ENCODE results near the gene RBPJ.

Gene RBPJ

DNA sequence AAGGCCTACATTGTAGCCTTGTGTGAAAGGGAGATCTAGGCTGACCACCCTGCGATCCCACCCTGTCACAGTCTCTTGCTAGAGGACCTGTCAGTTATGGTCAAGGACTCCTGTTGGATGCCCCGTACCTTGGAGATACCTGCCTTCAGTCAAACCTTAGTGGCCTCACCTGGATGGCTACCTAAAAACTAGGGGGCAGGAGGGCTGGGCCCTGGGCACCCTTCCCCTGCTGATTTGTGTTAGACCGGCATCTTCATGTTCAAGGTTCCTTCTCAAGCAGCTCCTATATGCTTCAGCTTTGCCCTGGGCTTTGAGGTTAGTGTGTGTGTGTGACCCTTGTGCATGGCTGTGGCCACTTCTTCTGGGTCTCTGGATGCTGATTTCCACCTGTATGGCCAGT is 134.1 kb downstream of the RBPJ start:
- Histone ChIP-seq H3K27me3 (ENCODE audit: insufficient read depth, poor library complexity, severe bottlenecking) (no peaks in the 10 kb centered on the region), H3K36me3 (ENCODE audit: low read depth) (no peaks in the 10 kb centered on the region), H3K4me1 (ENCODE audit: insufficient read depth, poor library complexity, severe bottlenecking) (no peaks in the 10 kb centered on the region), H3K4me3 (ENCODE audit: severe bottlenecking) (no peak overlapping the region), H3K27ac (ENCODE audit: poor library complexity, severe bottlenecking) (no peak overlapping the region), H3K9me3 (ENCODE audit: severe bottlenecking) (no peaks in the 10 kb centered on the region)
- no peak for DNase-seq (ENCODE audit: low spot score)
- ATAC-seq (ENCODE audit: low read depth), result no peak
- TF ChIP-seq, protein P1, sequence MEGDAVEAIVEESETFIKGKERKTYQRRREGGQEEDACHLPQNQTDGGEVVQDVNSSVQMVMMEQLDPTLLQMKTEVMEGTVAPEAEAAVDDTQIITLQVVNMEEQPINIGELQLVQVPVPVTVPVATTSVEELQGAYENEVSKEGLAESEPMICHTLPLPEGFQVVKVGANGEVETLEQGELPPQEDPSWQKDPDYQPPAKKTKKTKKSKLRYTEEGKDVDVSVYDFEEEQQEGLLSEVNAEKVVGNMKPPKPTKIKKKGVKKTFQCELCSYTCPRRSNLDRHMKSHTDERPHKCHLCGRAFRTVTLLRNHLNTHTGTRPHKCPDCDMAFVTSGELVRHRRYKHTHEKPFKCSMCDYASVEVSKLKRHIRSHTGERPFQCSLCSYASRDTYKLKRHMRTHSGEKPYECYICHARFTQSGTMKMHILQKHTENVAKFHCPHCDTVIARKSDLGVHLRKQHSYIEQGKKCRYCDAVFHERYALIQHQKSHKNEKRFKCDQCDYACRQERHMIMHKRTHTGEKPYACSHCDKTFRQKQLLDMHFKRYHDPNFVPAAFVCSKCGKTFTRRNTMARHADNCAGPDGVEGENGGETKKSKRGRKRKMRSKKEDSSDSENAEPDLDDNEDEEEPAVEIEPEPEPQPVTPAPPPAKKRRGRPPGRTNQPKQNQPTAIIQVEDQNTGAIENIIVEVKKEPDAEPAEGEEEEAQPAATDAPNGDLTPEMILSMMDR (IDR thresholded peaks at IDR 0.05; ENCODE audit: poor library complexity, severe bottlenecking), result no peak

DNA sequence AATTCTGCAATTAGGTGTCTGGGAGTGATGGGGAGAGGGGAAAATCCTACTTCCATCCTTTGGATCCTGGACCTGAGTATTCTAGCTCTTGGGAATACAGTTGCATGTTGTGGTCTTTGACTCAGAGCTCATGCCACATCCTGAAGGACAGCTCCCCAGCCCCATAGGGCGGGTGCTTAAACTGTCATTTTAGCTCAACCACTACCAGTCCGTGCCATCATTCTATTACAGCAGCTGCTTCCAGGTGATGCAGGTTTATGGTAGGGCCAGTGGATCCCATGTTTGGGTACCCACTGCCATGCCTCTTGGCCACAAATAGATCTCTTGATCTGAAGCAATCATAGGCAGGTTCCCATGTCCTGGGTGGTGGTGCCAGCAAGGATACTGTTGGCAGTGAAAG is 134.8 kb downstream of the RBPJ start:
- TF ChIP-seq, protein P1 (IDR thresholded peaks at IDR 0.05; ENCODE audit: poor library complexity, severe bottlenecking), result no peak
- H3K27ac ChIP-seq (ENCODE audit: poor library complexity, severe bottlenecking), result no peak overlapping the region
- no peaks in the 10 kb centered on the region for H3K9me3 ChIP-seq (ENCODE audit: severe bottlenecking)
- no peak overlapping the region for H3K4me3 ChIP-seq (ENCODE audit: severe bottlenecking)
- no peaks in the 10 kb centered on the region for H3K27me3 ChIP-seq (ENCODE audit: insufficient read depth, poor library complexity, severe bottlenecking)
- H3K36me3 ChIP-seq (ENCODE audit: low read depth), result no peaks in the 10 kb centered on the region
- no peaks in the 10 kb centered on the region for H3K4me1 ChIP-seq (ENCODE audit: insufficient read depth, poor library complexity, severe bottlenecking)
- no peak for ATAC-seq (ENCODE audit: low read depth)
- DNase-seq (ENCODE audit: low spot score), result no peak

DNA sequence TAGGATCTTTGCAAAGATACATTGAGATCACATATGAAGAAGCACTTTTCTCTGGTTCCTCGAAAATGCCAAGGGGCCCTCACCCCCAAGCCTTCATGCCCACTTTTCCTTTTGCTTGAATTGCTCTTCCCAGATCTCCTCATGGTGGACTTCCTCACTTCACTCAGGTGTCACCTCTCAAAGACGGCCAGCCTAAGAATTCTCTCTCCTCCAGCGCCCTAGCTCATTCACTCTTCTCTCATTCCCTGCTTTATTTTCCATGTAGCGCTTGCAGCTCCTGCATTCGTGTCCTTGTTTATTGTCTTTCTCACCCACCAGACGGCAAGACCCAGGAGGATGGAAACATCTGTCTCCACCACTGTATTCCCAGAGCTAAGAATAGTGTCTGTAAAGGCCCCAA is 136.6 kb downstream of the RBPJ start:
- no peak overlapping the region for H3K4me3 ChIP-seq (ENCODE audit: severe bottlenecking)
- no peak overlapping the region for H3K27ac ChIP-seq (ENCODE audit: poor library complexity, severe bottlenecking)
- H3K36me3 ChIP-seq (ENCODE audit: low read depth), result no peaks in the 10 kb centered on the region
- no peaks in the 10 kb centered on the region for H3K4me1 ChIP-seq (ENCODE audit: insufficient read depth, poor library complexity, severe bottlenecking)
- TF ChIP-seq, protein P1 (IDR thresholded peaks at IDR 0.05; ENCODE audit: poor library complexity, severe bottlenecking), result no peak
- no peaks in the 10 kb centered on the region for H3K9me3 ChIP-seq (ENCODE audit: severe bottlenecking)
- no peak for ATAC-seq (ENCODE audit: low read depth)
- H3K27me3 ChIP-seq (ENCODE audit: insufficient read depth, poor library complexity, severe bottlenecking), result no peaks in the 10 kb centered on the region
- no peak for DNase-seq (ENCODE audit: low spot score)

DNA sequence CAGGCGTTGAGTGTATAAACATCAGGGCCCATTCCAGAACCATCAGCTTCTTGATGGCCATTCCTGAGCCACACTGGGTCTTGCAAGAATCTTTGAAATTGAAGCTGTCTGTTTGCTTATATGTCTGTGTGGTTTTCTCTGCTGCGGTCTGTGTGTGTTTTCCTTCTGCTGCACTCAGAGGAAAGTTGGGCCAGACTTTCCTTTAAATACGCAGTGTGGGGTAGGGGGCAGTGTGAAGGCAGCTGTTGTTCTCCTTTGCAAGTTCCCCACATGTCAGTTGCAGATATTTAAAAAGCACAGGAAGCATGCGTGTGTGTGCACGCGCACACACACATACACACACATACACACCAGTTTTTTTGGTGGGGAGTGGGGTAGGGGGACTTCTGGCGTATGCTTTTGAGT is 137.3 kb downstream of the RBPJ start:
- H3K36me3 ChIP-seq (ENCODE audit: low read depth), result no peaks in the 10 kb centered on the region
- H3K4me1 ChIP-seq (ENCODE audit: insufficient read depth, poor library complexity, severe bottlenecking), result no peaks in the 10 kb centered on the region
- no peak overlapping the region for H3K27ac ChIP-seq (ENCODE audit: poor library complexity, severe bottlenecking)
- no peak overlapping the region for H3K4me3 ChIP-seq (ENCODE audit: severe bottlenecking)
- TF ChIP-seq, protein P1 (IDR thresholded peaks at IDR 0.05; ENCODE audit: poor library complexity, severe bottlenecking), result no peak
- ATAC-seq (ENCODE audit: low read depth) (no peak), DNase-seq (ENCODE audit: low spot score) (no peak)
- no peaks in the 10 kb centered on the region for H3K9me3 ChIP-seq (ENCODE audit: severe bottlenecking)
- no peaks in the 10 kb centered on the region for H3K27me3 ChIP-seq (ENCODE audit: insufficient read depth, poor library complexity, severe bottlenecking)

DNA sequence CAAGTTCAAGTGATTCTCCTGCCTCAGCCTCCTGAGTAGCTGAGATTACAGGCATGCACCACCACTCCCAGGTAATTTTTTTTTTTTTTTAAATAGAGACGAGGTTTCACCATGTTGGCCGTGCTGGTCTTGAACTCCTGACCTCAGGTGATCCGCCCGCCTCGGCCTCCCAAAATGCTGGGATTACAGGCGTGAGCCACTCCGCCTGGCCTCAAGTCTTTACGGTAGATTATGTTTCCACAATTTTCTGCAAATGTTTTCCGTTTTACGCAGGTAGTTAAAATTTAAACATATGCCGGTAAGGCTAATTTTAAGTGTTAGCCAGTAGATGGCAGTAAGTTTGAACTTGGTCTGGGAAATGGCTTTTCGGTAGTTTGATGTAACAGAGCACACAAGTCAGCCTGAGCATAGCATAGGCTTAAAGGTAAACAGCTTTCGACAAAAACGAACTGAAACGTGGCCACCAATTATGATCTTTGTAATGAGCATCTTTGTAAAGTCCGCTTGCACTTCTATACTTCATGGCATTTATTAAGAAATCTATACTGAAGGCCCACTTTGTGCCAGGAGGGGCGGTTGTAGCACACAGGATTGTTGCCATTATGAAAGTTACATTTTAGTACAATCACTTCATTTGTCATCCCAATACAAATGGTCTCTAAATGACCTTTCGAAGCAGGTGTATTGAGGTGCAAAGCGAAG is 138.4 kb downstream of the RBPJ start:
- no peak for DNase-seq (ENCODE audit: low spot score)
- peak; percentile 49; the same call in 1 of the 3 replicates for ATAC-seq (ENCODE audit: low read depth)

More for the DNA sequence above, 138.4 kb downstream of the RBPJ start:
- TF ChIP-seq, protein P1 (IDR thresholded peaks at IDR 0.05; ENCODE audit: poor library complexity, severe bottlenecking), result peak; percentile 82
- Histone ChIP-seq H3K4me3 (ENCODE audit: severe bottlenecking) (no peak overlapping the region), H3K4me1 (ENCODE audit: insufficient read depth, poor library complexity, severe bottlenecking) (no peaks in the 10 kb centered on the region), H3K27me3 (ENCODE audit: insufficient read depth, poor library complexity, severe bottlenecking) (no peaks in the 10 kb centered on the region), H3K9me3 (ENCODE audit: severe bottlenecking) (no peaks in the 10 kb centered on the region), H3K36me3 (ENCODE audit: low read depth) (no peaks in the 10 kb centered on the region), H3K27ac (ENCODE audit: poor library complexity, severe bottlenecking) (no peak overlapping the region)
